ENCODE measurements around the gene CACNA2D2.

- TF ChIP-seq CTCF (conservative IDR thresholded peaks at IDR 0.05 in 1 of 2, IDR thresholded peaks at IDR 0.05 in 1 of 2; ENCODE audit: extremely low read depth in 1 of 2, insufficient read depth in 1 of 2, low read depth in 1 of 2, low read length in 2 of 2) (no peak), EZH2 (IDR thresholded peaks at IDR 0.05; ENCODE audit: borderline replicate concordance, low read length) (no peak)
These were observed 163.8 kb downstream of the CACNA2D2 start for GRCh38 chr3:50339485-50340146.

All from mammary epithelial cell (primary cell).